ENCODE data around the gene MICAL2.
A peak's percentile ranks its signal among the peaks of the same experiment; 100 is the strongest.

Gene MICAL2

DNA sequence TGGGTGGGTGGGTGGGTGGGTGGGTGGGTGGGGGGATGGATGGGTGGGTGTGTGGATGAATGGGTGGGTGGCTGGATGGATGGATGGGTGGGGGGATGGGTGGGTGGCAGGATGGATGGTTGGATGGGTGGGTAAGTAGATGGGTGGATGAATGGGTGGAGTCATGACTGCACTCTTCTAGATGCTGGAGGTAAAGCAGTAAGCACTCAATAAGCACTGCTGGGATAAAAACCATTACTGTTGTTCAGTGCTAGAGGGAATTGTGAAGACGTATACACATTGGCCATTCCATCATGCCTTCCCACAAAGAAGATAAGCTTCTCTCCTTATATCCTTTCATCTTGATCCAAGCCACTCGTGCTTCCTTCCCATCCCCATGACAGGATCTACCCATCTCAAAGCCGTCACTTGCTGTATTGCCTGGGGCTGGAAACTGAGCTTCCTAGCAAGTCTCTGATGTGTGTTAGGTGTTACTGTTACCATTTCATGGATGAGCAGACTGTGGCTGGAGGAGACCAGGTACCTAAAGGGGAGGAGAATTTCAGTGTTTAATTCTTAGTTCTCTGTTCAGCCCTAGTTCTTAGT, 74.8 kb downstream of the MICAL2 start:
- ATAC-seq, result no peak
- TF ChIP-seq ZNF565 (CRISPR knock-in tag; conservative IDR thresholded peaks at IDR 0.05; ENCODE audit: low read depth), result no peak
- TF ChIP-seq PPARA (CRISPR knock-in tag; IDR thresholded peaks at IDR 0.05; ENCODE audit: borderline replicate concordance), result no peak
- TF ChIP-seq OSR1 (CRISPR knock-in tag; IDR thresholded peaks at IDR 0.05), result no peak
- TF ChIP-seq ZFP3 (CRISPR knock-in tag; IDR thresholded peaks at IDR 0.05), result no peak
- TF ChIP-seq ARNTL (CRISPR knock-in tag; IDR thresholded peaks at IDR 0.05; ENCODE audit: borderline replicate concordance, low read depth), result no peak
- TF ChIP-seq, protein P1, sequence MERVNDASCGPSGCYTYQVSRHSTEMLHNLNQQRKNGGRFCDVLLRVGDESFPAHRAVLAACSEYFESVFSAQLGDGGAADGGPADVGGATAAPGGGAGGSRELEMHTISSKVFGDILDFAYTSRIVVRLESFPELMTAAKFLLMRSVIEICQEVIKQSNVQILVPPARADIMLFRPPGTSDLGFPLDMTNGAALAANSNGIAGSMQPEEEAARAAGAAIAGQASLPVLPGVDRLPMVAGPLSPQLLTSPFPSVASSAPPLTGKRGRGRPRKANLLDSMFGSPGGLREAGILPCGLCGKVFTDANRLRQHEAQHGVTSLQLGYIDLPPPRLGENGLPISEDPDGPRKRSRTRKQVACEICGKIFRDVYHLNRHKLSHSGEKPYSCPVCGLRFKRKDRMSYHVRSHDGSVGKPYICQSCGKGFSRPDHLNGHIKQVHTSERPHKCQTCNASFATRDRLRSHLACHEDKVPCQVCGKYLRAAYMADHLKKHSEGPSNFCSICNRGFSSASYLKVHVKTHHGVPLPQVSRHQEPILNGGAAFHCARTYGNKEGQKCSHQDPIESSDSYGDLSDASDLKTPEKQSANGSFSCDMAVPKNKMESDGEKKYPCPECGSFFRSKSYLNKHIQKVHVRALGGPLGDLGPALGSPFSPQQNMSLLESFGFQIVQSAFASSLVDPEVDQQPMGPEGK (CRISPR knock-in tag; IDR thresholded peaks at IDR 0.05; ENCODE audit: borderline replicate concordance), result no peak
- no peak for TF ChIP-seq CSDC2 (CRISPR knock-in tag; IDR thresholded peaks at IDR 0.05)
- TF ChIP-seq, protein P2, sequence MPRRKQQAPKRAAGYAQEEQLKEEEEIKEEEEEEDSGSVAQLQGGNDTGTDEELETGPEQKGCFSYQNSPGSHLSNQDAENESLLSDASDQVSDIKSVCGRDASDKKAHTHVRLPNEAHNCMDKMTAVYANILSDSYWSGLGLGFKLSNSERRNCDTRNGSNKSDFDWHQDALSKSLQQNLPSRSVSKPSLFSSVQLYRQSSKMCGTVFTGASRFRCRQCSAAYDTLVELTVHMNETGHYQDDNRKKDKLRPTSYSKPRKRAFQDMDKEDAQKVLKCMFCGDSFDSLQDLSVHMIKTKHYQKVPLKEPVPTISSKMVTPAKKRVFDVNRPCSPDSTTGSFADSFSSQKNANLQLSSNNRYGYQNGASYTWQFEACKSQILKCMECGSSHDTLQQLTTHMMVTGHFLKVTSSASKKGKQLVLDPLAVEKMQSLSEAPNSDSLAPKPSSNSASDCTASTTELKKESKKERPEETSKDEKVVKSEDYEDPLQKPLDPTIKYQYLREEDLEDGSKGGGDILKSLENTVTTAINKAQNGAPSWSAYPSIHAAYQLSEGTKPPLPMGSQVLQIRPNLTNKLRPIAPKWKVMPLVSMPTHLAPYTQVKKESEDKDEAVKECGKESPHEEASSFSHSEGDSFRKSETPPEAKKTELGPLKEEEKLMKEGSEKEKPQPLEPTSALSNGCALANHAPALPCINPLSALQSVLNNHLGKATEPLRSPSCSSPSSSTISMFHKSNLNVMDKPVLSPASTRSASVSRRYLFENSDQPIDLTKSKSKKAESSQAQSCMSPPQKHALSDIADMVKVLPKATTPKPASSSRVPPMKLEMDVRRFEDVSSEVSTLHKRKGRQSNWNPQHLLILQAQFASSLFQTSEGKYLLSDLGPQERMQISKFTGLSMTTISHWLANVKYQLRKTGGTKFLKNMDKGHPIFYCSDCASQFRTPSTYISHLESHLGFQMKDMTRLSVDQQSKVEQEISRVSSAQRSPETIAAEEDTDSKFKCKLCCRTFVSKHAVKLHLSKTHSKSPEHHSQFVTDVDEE (CRISPR knock-in tag; IDR thresholded peaks at IDR 0.05), result no peak

DNA sequence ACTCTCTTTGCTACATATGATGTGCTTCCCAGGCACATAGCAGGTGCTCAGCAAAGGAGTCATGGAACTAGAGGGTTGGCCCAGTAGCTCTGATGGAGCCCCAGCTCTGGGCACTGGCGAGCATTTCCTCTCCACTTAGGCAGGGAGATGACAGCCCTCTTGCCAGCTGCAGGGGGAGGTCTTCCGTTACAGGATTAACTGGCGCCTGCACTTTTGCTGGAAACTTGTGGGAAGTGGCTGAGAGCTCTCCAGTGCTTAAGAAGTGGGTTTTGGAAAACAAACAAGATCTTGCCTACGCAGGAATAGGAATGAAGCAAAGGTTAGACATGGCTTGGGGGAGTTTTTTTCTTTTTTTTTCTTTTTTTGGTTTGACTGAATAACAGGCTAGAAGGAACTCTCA, 75.5 kb downstream of the MICAL2 start:
- TF ChIP-seq ZC3H10 (CRISPR knock-in tag; IDR thresholded peaks at IDR 0.05) (no peak), ISL1 (CRISPR knock-in tag; IDR thresholded peaks at IDR 0.05) (no peak; the same call in 1 of the 2 replicates), SNAI2 (CRISPR knock-in tag; IDR thresholded peaks at IDR 0.05) (0 out of 2 replicates have a peak, but pooled peaks have one; percentile 49), ZFP3 (CRISPR knock-in tag; IDR thresholded peaks at IDR 0.05) (no peak)
- ATAC-seq, result peak; percentile 4; the same call in 1 of the 3 replicates

DNA sequence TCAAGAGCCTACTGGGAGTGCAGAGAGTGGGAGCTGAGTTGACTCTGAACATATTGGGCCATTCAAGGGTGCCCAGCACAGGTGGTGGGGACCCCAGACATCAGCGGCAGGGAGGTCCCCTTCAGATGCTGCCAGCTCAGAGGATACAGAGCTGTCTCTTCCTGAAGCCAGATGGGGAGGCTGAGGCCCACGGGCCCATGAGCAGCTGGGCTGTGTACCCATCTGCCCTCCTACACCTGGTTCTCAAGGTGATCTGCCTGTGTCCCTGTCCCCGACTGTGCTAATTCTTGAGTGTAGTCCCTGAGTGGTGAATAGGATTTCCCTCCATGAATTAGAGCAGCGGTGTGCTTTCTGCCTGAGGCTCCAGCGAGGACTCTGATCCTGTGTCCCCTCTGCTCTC, 76.3 kb downstream of the MICAL2 start:
- no peak for ATAC-seq
- TF ChIP-seq ZFP30 (CRISPR knock-in tag; IDR thresholded peaks at IDR 0.05), result no peak
- no peak for TF ChIP-seq RARB (CRISPR knock-in tag; IDR thresholded peaks at IDR 0.05)
- TF ChIP-seq, protein P3, sequence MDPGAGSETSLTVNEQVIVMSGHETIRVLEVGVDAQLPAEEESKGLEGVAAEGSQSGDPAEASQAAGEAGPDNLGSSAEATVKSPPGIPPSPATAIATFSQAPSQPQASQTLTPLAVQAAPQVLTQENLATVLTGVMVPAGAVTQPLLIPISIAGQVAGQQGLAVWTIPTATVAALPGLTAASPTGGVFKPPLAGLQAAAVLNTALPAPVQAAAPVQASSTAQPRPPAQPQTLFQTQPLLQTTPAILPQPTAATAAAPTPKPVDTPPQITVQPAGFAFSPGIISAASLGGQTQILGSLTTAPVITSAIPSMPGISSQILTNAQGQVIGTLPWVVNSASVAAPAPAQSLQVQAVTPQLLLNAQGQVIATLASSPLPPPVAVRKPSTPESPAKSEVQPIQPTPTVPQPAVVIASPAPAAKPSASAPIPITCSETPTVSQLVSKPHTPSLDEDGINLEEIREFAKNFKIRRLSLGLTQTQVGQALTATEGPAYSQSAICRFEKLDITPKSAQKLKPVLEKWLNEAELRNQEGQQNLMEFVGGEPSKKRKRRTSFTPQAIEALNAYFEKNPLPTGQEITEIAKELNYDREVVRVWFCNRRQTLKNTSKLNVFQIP (CRISPR knock-in tag; IDR thresholded peaks at IDR 0.05; ENCODE audit: borderline replicate concordance, low read depth), result no peak
- no peak for TF ChIP-seq ARNTL (CRISPR knock-in tag; IDR thresholded peaks at IDR 0.05; ENCODE audit: borderline replicate concordance, low read depth)
- no peak for TF ChIP-seq PPARA (CRISPR knock-in tag; IDR thresholded peaks at IDR 0.05; ENCODE audit: borderline replicate concordance)
- TF ChIP-seq ZNF70 (CRISPR knock-in tag; IDR thresholded peaks at IDR 0.05), result no peak
- TF ChIP-seq OSR1 (CRISPR knock-in tag; IDR thresholded peaks at IDR 0.05), result no peak
- TF ChIP-seq ESRRG (CRISPR knock-in tag; IDR thresholded peaks at IDR 0.05), result no peak
- TF ChIP-seq, protein P2 (CRISPR knock-in tag; IDR thresholded peaks at IDR 0.05), result no peak
- no peak for TF ChIP-seq ZNF565 (CRISPR knock-in tag; conservative IDR thresholded peaks at IDR 0.05; ENCODE audit: low read depth)
- TF ChIP-seq ZC3H10 (CRISPR knock-in tag; IDR thresholded peaks at IDR 0.05), result no peak
- TF ChIP-seq TOX (CRISPR knock-in tag; IDR thresholded peaks at IDR 0.05; ENCODE audit: borderline replicate concordance), result no peak

DNA sequence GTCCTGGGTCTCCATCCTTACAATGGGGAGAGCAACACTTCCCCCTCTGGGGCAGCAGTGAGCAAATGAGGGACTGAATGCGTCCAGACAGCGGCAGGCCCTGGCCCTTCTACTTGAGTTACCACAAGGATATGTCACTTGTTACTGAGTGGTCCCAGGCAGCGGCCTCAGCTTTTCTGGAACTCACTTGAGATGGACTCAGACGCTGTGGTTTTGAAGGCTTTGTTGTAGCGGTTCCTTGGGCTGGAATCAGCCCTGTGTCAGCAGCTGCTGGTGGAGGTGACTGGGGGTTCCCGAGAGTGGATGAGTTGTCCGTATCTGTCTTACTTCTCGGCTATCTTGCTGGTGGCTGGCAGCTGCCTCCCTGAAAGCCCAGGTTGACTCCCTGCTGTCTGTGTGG, 77.0 kb downstream of the MICAL2 start:
- no peak for ATAC-seq
- TF ChIP-seq ZFP30 (CRISPR knock-in tag; IDR thresholded peaks at IDR 0.05) (no peak), ZNF8 (CRISPR knock-in tag; IDR thresholded peaks at IDR 0.05) (no peak), RARB (CRISPR knock-in tag; IDR thresholded peaks at IDR 0.05) (no peak), OSR1 (CRISPR knock-in tag; IDR thresholded peaks at IDR 0.05) (no peak)
